ENCODE measurements around the gene DPP6.

DPP6 gene

GRCh38 chr7:154433632-154434598 is 381.7 kb downstream of the DPP6 start:
- no peak for TF ChIP-seq CTCF (IDR thresholded peaks at IDR 0.05; ENCODE audit: control insufficient read depth, extremely low read depth, insufficient read depth)
- DNase-seq (ENCODE audit: low read depth): no peak
- H3K4me3 ChIP-seq (ENCODE audit: low read depth, low read length): no peak overlapping the region

GRCh38 chr7:154436560-154436959 is 384.4 kb downstream of the DPP6 start:
- no peak for DNase-seq (ENCODE audit: low read depth)
- no peak for TF ChIP-seq CTCF (IDR thresholded peaks at IDR 0.05; ENCODE audit: control insufficient read depth, extremely low read depth, insufficient read depth)
- H3K4me3 ChIP-seq (ENCODE audit: low read depth, low read length): no peak overlapping the region

- H3K4me3 ChIP-seq (ENCODE audit: low read depth, low read length): no peak overlapping the region
- DNase-seq (ENCODE audit: low read depth): no peak
- no peak for TF ChIP-seq CTCF (IDR thresholded peaks at IDR 0.05; ENCODE audit: control insufficient read depth, extremely low read depth, insufficient read depth)
Observed at GRCh38 chr7:154437234-154437633, 385.0 kb downstream of the DPP6 start.

GRCh38 chr7:154438571-154439367 is 386.6 kb downstream of the DPP6 start:
- H3K4me3 ChIP-seq (ENCODE audit: low read depth, low read length): no peak overlapping the region
- no peak for TF ChIP-seq CTCF (IDR thresholded peaks at IDR 0.05; ENCODE audit: control insufficient read depth, extremely low read depth, insufficient read depth)
- no peak for DNase-seq (ENCODE audit: low read depth)

GRCh38 chr7:154440058-154440457 is 387.9 kb downstream of the DPP6 start:
- DNase-seq (ENCODE audit: low read depth): no peak

GRCh38 chr7:154440651-154441050 is 388.5 kb downstream of the DPP6 start:
- no peak overlapping the region for H3K4me3 ChIP-seq (ENCODE audit: low read depth, low read length)
- TF ChIP-seq CTCF (IDR thresholded peaks at IDR 0.05; ENCODE audit: control insufficient read depth, extremely low read depth, insufficient read depth): no peak
- no peak for DNase-seq (ENCODE audit: low read depth)

More at GRCh38 chr7:154440058-154440457, 387.9 kb downstream of the DPP6 start:
- no peak for TF ChIP-seq CTCF (IDR thresholded peaks at IDR 0.05; ENCODE audit: control insufficient read depth, extremely low read depth, insufficient read depth)
- no peak overlapping the region for H3K4me3 ChIP-seq (ENCODE audit: low read depth, low read length)

Data from LNCaP clone FGC (cell line).